KMS-11 (cell line): ENCODE data around the gene ABHD6.
"Not testable (repeated sequence)": the region's sequence is repeated elsewhere in the genome, so short reads cannot be mapped to it uniquely, and the experiment has no call there.

Experiments
- H2AFZ ChIP-seq: fragments of 200-600 bp; sonication (generic); 2 replicates; pipeline ENCODE4 v1.6.1; 2016; ENCODE audit warnings: antibody characterized with exemption, mixed run types, low read depth
- H3K27ac ChIP-seq: fragments of 200-600 bp; sonication (generic); 2 replicates; pipeline ENCODE4 v1.6.1; 2016; ENCODE audit warnings: mild to moderate bottlenecking, mixed run types
- H3K27me3 ChIP-seq: fragments of 200-600 bp; sonication (generic); 2 replicates; pipeline ENCODE4 v1.6.1; 2017; ENCODE audit warnings: mild to moderate bottlenecking, low read depth, mixed run types, moderate library complexity; ENCODE audit not compliant: insufficient read depth
- H3K36me3 ChIP-seq: fragments of 200-600 bp; sonication (generic); 2 replicates; pipeline ENCODE4 v1.6.1; 2017; ENCODE audit warnings: mild to moderate bottlenecking, mixed run types; ENCODE audit not compliant: insufficient read depth
- H3K4me1 ChIP-seq: fragments of 200-600 bp; sonication (generic); 2 replicates; pipeline ENCODE4 v1.6.1; 2016; ENCODE audit warnings: mild to moderate bottlenecking, low read depth, mixed run types; ENCODE audit not compliant: poor library complexity, severe bottlenecking
- H3K4me2 ChIP-seq: fragments of 200-600 bp; sonication (generic); 2 replicates; pipeline ENCODE4 v1.7.0; 2016; ENCODE audit warnings: mild to moderate bottlenecking, mixed run types
- H3K4me3 ChIP-seq: fragments of 200-600 bp; sonication (generic); IDR thresholded peaks from 2 replicates; pipeline ENCODE4 v1.6.1; 2017; ENCODE audit warnings: low read depth, low read length, mixed read lengths; ENCODE audit not compliant: insufficient read depth
- H3K79me2 ChIP-seq: fragments of 200-600 bp; sonication (generic); 2 replicates; pipeline ENCODE4 v1.6.1; 2016; ENCODE audit warnings: low read depth, mixed run types; ENCODE audit not compliant: insufficient read depth
- H3K9ac ChIP-seq: fragments of 200-600 bp; sonication (generic); 2 replicates; pipeline ENCODE4 v1.6.1; 2016; ENCODE audit warnings: mild to moderate bottlenecking, mixed run types
- H4K20me1 ChIP-seq: fragments of 200-600 bp; sonication (generic); 2 replicates; pipeline ENCODE4 v1.6.1; 2016; ENCODE audit warnings: mild to moderate bottlenecking, mixed run types; ENCODE audit not compliant: insufficient read depth
- CTCF ChIP-seq: fragments of 200-600 bp; sonication (generic); conservative IDR thresholded peaks from 2 replicates; pipeline ENCODE4 v1.6.1; 2017; ENCODE audit warnings: low read depth, mild to moderate bottlenecking, antibody characterized with exemption, low read length, moderate library complexity, mixed read lengths

Gene ABHD6

GRCh38 chr3:58260261-58260731 lies 22.7 kb downstream of the ABHD6 start:
- no peaks in the 10 kb centered on the region for H4K20me1 ChIP-seq
- TF ChIP-seq CTCF, result no peak
- no peaks in the 10 kb centered on the region for H3K36me3 ChIP-seq
- no peak overlapping the region for H2AFZ ChIP-seq
- H3K79me2 ChIP-seq, result no peaks in the 10 kb centered on the region
- H3K4me2 ChIP-seq, result no peak overlapping the region
- H3K4me1 ChIP-seq, result no peaks in the 10 kb centered on the region
- H3K27ac ChIP-seq, result no peak overlapping the region
- H3K4me3 ChIP-seq, result no peak overlapping the region
- no peaks in the 10 kb centered on the region for H3K27me3 ChIP-seq
- H3K9ac ChIP-seq, result no peak overlapping the region

- no peak for TF ChIP-seq CTCF
- no peak overlapping the region for H3K9ac ChIP-seq
- H2AFZ ChIP-seq, result no peak overlapping the region
- no peak overlapping the region for H3K27ac ChIP-seq
- no peak overlapping the region for H3K4me2 ChIP-seq
- H3K4me3 ChIP-seq, result no peak overlapping the region
- no peaks in the 10 kb centered on the region for H3K4me1 ChIP-seq
- no peaks in the 10 kb centered on the region for H3K79me2 ChIP-seq
- H4K20me1 ChIP-seq, result no peaks in the 10 kb centered on the region
- no peaks in the 10 kb centered on the region for H3K36me3 ChIP-seq
- H3K27me3 ChIP-seq, result no peaks in the 10 kb centered on the region
These were observed 23.1 kb downstream of the ABHD6 start for GRCh38 chr3:58260733-58261132.

GRCh38 chr3:58261954-58262666 lies 24.5 kb downstream of the ABHD6 start:
- no peak overlapping the region for H3K4me3 ChIP-seq
- H3K4me2 ChIP-seq, result no peak overlapping the region
- no peak overlapping the region for H3K27ac ChIP-seq
- H2AFZ ChIP-seq, result no peak overlapping the region
- H3K36me3 ChIP-seq, result no peaks in the 10 kb centered on the region
- H3K9ac ChIP-seq, result no peak overlapping the region
- no peaks in the 10 kb centered on the region for H4K20me1 ChIP-seq
- H3K79me2 ChIP-seq, result no peaks in the 10 kb centered on the region
- H3K27me3 ChIP-seq, result no peaks in the 10 kb centered on the region
- no peaks in the 10 kb centered on the region for H3K4me1 ChIP-seq
- no peak for TF ChIP-seq CTCF

- H3K9ac ChIP-seq, result no peak overlapping the region
- H3K4me1 ChIP-seq, result no peaks in the 10 kb centered on the region
- H4K20me1 ChIP-seq, result no peaks in the 10 kb centered on the region
- no peak overlapping the region for H3K27ac ChIP-seq
- no peak overlapping the region for H3K4me3 ChIP-seq
- H3K4me2 ChIP-seq, result no peak overlapping the region
- H3K27me3 ChIP-seq, result no peaks in the 10 kb centered on the region
- no peaks in the 10 kb centered on the region for H3K79me2 ChIP-seq
- no peak overlapping the region for H2AFZ ChIP-seq
- no peak for TF ChIP-seq CTCF
- no peaks in the 10 kb centered on the region for H3K36me3 ChIP-seq
These were observed 29.0 kb downstream of the ABHD6 start for GRCh38 chr3:58266577-58266976.

- H3K4me1 ChIP-seq, H3K4me3 ChIP-seq, H3K4me2 ChIP-seq, H3K27ac ChIP-seq, H3K9ac ChIP-seq, H3K79me2 ChIP-seq, H4K20me1 ChIP-seq, H2AFZ ChIP-seq, H3K27me3 ChIP-seq, H3K36me3 ChIP-seq: not testable (repeated sequence)
These were observed 30.0 kb downstream of the ABHD6 start for GRCh38 chr3:58267543-58267942.
